Central memory CD8-positive, alpha-beta T cell (primary cell): ENCODE data around the gene DEPDC7.
"Not testable (repeated sequence)": the region's sequence is repeated elsewhere in the genome, so short reads cannot be mapped to it uniquely, and the experiment has no call there.

ENCODE experiments used
- ATAC-seq: fragments of 150-1000 bp; cut with Tn5 transposase; replicated peaks from 2 replicates; pipeline ENCODE4 v1.10.0; 2022; ENCODE audit warnings: mild to moderate bottlenecking, moderate FRiP score, moderate number of reproducible peaks; ENCODE audit not compliant: poor library complexity, severe bottlenecking; ENCODE audit errors: extremely low read depth
- DNase-seq, 2 donors: peaks; one replicate each; pipeline ENCODE4 v3.0.0; 2021; ENCODE audit warnings: low spot score in 2 of 2
- H3K27ac Mint-ChIP-seq: one replicate; pipeline ENCODE4 v1.8.0; 2022; ENCODE audit warnings: low read depth, mild to moderate bottlenecking, moderate library complexity, mixed read lengths
- H3K27me3 Mint-ChIP-seq: one replicate; pipeline ENCODE4 v1.8.0; 2022; ENCODE audit warnings: mixed read lengths
- H3K36me3 Mint-ChIP-seq: one replicate; pipeline ENCODE4 v1.8.0; 2022; ENCODE audit warnings: mild to moderate bottlenecking, moderate library complexity, mixed read lengths; ENCODE audit not compliant: insufficient read depth
- H3K4me1 Mint-ChIP-seq: one replicate; pipeline ENCODE4 v1.8.0; 2022; ENCODE audit warnings: mixed read lengths
- H3K4me3 Mint-ChIP-seq: one replicate; pipeline ENCODE4 v1.8.0; 2022; ENCODE audit warnings: mild to moderate bottlenecking, moderate library complexity, mixed read lengths
- H3K9me3 Mint-ChIP-seq: one replicate; pipeline ENCODE4 v1.8.0; 2022; ENCODE audit warnings: mixed read lengths

DEPDC7 gene

GRCh38 chr11:33015621-33016551, at the start of gene DEPDC7:
DEPDC7 (plus strand) TSS chr11:33015878; CDS start chr11:33015956, 78 bp downstream.
- DNase-seq, result peak; percentile 58
- peak within 1 kb of the TSS; percentile 84 for H3K4me3 Mint-ChIP-seq
- peak within 1 kb of the TSS; percentile 64 for H3K27ac Mint-ChIP-seq
- no peaks in the 10 kb centered on the region for H3K9me3 Mint-ChIP-seq
- H3K4me1 Mint-ChIP-seq, result peaks cover 16% of the 10 kb centered on the region
- peaks cover 8% of the 10 kb centered on the region for H3K36me3 Mint-ChIP-seq
- peaks cover 39% of the 10 kb centered on the region for H3K27me3 Mint-ChIP-seq
- ATAC-seq, result peak; percentile 70

- Mint-ChIP-seq H3K27me3 (no peaks in the 10 kb centered on the region), H3K9me3 (no peaks in the 10 kb centered on the region), H3K4me3 (no peak overlapping the region), H3K4me1 (no peaks in the 10 kb centered on the region), H3K36me3 (peaks cover 5% of the 10 kb centered on the region), H3K27ac (no peak overlapping the region)
- DNase-seq (no peak), ATAC-seq (no peak)
Observed at GRCh38 chr11:32968541-32968940, 47.1 kb upstream of the DEPDC7 start.

GRCh38 chr11:32972233-32972632, 43.4 kb upstream of the DEPDC7 start:
- not testable (repeated sequence) for H3K4me3 Mint-ChIP-seq, H3K27ac Mint-ChIP-seq, H3K36me3 Mint-ChIP-seq, H3K9me3 Mint-ChIP-seq, H3K27me3 Mint-ChIP-seq, DNase-seq, ATAC-seq, H3K4me1 Mint-ChIP-seq

GRCh38 chr11:32972781-32973180, 42.9 kb upstream of the DEPDC7 start:
- H3K27me3 Mint-ChIP-seq, result no peaks in the 10 kb centered on the region
- no peaks in the 10 kb centered on the region for H3K4me1 Mint-ChIP-seq
- DNase-seq (no peak), ATAC-seq (no peak)
- H3K4me3 Mint-ChIP-seq, result no peak overlapping the region
- no peaks in the 10 kb centered on the region for H3K9me3 Mint-ChIP-seq
- H3K27ac Mint-ChIP-seq, result no peak overlapping the region
- peaks cover 9% of the 10 kb centered on the region for H3K36me3 Mint-ChIP-seq

GRCh38 chr11:32982626-32983025, 33.1 kb upstream of the DEPDC7 start:
- DNase-seq (no peak), ATAC-seq (no peak)
- Mint-ChIP-seq H3K27me3 (no peaks in the 10 kb centered on the region), H3K4me3 (no peak overlapping the region), H3K4me1 (no peaks in the 10 kb centered on the region), H3K27ac (no peak overlapping the region), H3K9me3 (no peaks in the 10 kb centered on the region), H3K36me3 (peaks cover 2% of the 10 kb centered on the region)

- no peaks in the 10 kb centered on the region for H3K9me3 Mint-ChIP-seq
- no peak overlapping the region for H3K27ac Mint-ChIP-seq
Observed at GRCh38 chr11:32983506-32983905, 32.2 kb upstream of the DEPDC7 start.

GRCh38 chr11:32985600-32985999, 30.1 kb upstream of the DEPDC7 start:
- Mint-ChIP-seq H3K4me3 (no peak overlapping the region), H3K27me3 (no peaks in the 10 kb centered on the region), H3K27ac (no peak overlapping the region), H3K36me3 (no peaks in the 10 kb centered on the region), H3K9me3 (no peaks in the 10 kb centered on the region), H3K4me1 (no peaks in the 10 kb centered on the region)
- DNase-seq (no peak), ATAC-seq (no peak)

More at GRCh38 chr11:32983506-32983905, 32.2 kb upstream of the DEPDC7 start:
- H3K4me3 Mint-ChIP-seq, result no peak overlapping the region
- ATAC-seq (no peak), DNase-seq (no peak)
- H3K4me1 Mint-ChIP-seq, result no peaks in the 10 kb centered on the region
- H3K36me3 Mint-ChIP-seq, result peaks cover 2% of the 10 kb centered on the region
- no peaks in the 10 kb centered on the region for H3K27me3 Mint-ChIP-seq

- Mint-ChIP-seq H3K4me1 (no peaks in the 10 kb centered on the region), H3K27ac (no peak overlapping the region), H3K36me3 (peaks cover 1% of the 10 kb centered on the region), H3K27me3 (no peaks in the 10 kb centered on the region), H3K9me3 (peaks cover 6% of the 10 kb centered on the region), H3K4me3 (no peak overlapping the region)
- DNase-seq (no peak), ATAC-seq (no peak)
Observed at GRCh38 chr11:32987851-32988250, 27.8 kb upstream of the DEPDC7 start.

- DNase-seq, result no peak
Observed at GRCh38 chr11:32990481-32990880, 25.2 kb upstream of the DEPDC7 start.

GRCh38 chr11:32991427-32991826, 24.3 kb upstream of the DEPDC7 start:
- DNase-seq (no peak), ATAC-seq (no peak)
- Mint-ChIP-seq H3K9me3 (peaks cover 6% of the 10 kb centered on the region), H3K27me3 (no peaks in the 10 kb centered on the region), H3K4me3 (no peak overlapping the region), H3K27ac (no peak overlapping the region), H3K4me1 (no peaks in the 10 kb centered on the region), H3K36me3 (peaks cover 1% of the 10 kb centered on the region)

More at GRCh38 chr11:32990481-32990880, 25.2 kb upstream of the DEPDC7 start:
- H3K27me3 Mint-ChIP-seq, result no peaks in the 10 kb centered on the region
- no peak for ATAC-seq
- H3K4me3 Mint-ChIP-seq, result no peak overlapping the region
- H3K4me1 Mint-ChIP-seq, result no peaks in the 10 kb centered on the region
- no peak overlapping the region for H3K27ac Mint-ChIP-seq
- peaks cover 1% of the 10 kb centered on the region for H3K36me3 Mint-ChIP-seq
- H3K9me3 Mint-ChIP-seq, result peaks cover 6% of the 10 kb centered on the region

- ATAC-seq, result no peak
- Mint-ChIP-seq H3K27me3 (no peaks in the 10 kb centered on the region), H3K4me3 (no peak overlapping the region), H3K27ac (no peak overlapping the region), H3K9me3 (peaks cover 6% of the 10 kb centered on the region), H3K36me3 (peaks cover 1% of the 10 kb centered on the region), H3K4me1 (no peaks in the 10 kb centered on the region)
- no peak for DNase-seq
Observed at GRCh38 chr11:32991898-32992297, 23.8 kb upstream of the DEPDC7 start.

- no peak overlapping the region for H3K4me3 Mint-ChIP-seq
- H3K4me1 Mint-ChIP-seq, result peaks cover 7% of the 10 kb centered on the region
- peaks cover 34% of the 10 kb centered on the region for H3K27me3 Mint-ChIP-seq
- H3K36me3 Mint-ChIP-seq, result no peaks in the 10 kb centered on the region
- ATAC-seq (no peak), DNase-seq (no peak)
- peaks cover 6% of the 10 kb centered on the region for H3K9me3 Mint-ChIP-seq
- no peak overlapping the region for H3K27ac Mint-ChIP-seq
Observed at GRCh38 chr11:33000181-33000580, 15.5 kb upstream of the DEPDC7 start.

- H3K4me1 Mint-ChIP-seq, result peaks cover 16% of the 10 kb centered on the region
- ATAC-seq (no peak), DNase-seq (no peak)
- H3K9me3 Mint-ChIP-seq, result peaks cover 6% of the 10 kb centered on the region
- no peak overlapping the region for H3K27ac Mint-ChIP-seq
- H3K27me3 Mint-ChIP-seq, result peaks cover 34% of the 10 kb centered on the region
- no peak overlapping the region for H3K4me3 Mint-ChIP-seq
- H3K36me3 Mint-ChIP-seq, result no peaks in the 10 kb centered on the region
Observed at GRCh38 chr11:33001281-33001680, 14.4 kb upstream of the DEPDC7 start.
